Stimulated activated CD8-positive, alpha-beta memory T cell treated with anti-CD3 and anti-CD28 coated beads, Interleukin-7, amount 100 ng/mL, for 24 hours (primary cell): ENCODE results near the gene OR2A5.
"Not testable (repeated sequence)": the region's sequence is repeated elsewhere in the genome, so short reads cannot be mapped to it uniquely, and the experiment has no call there.

Experiments used
- DNase-seq: peaks from one replicate; pipeline ENCODE4 v3.0.0-alpha.2; 2020; ENCODE audit warnings: low read depth

The OR2A5 gene

GRCh38 chr7:144048648-144049047 lies at the start of gene OR2A5:
Gene OR2A5, plus strand, starts transcription at chr7:144048948. Its CDS starts 1,454 bp downstream, at chr7:144050402.
- DNase-seq = no peak

GRCh38 chr7:144000020-144000419 lies 48.7 kb upstream of the OR2A5 start, which contains the start of gene OR6B1:
Gene OR6B1, plus strand, starts transcription at chr7:144000320. Its CDS starts 3,677 bp downstream, at chr7:144003997.
- DNase-seq = no peak

GRCh38 chr7:144001543-144001942 lies 47.2 kb upstream of the OR2A5 start:
- no peak for DNase-seq

GRCh38 chr7:144004703-144005102 lies 44.0 kb upstream of the OR2A5 start:
- DNase-seq = no peak

- no peak for DNase-seq
Observed at GRCh38 chr7:144006029-144006691, 42.6 kb upstream of the OR2A5 start.

GRCh38 chr7:144006692-144007042 lies 42.1 kb upstream of the OR2A5 start:
- DNase-seq = no peak

GRCh38 chr7:144009361-144009760 lies 39.4 kb upstream of the OR2A5 start:
- DNase-seq = no peak

- DNase-seq = not testable (repeated sequence)
Observed at GRCh38 chr7:144010061-144010460, 38.7 kb upstream of the OR2A5 start.

- not testable (repeated sequence) for DNase-seq
Observed at GRCh38 chr7:144010821-144011220, 37.9 kb upstream of the OR2A5 start.

- DNase-seq = no peak
Observed at GRCh38 chr7:144011458-144012230, 37.1 kb upstream of the OR2A5 start.

- DNase-seq = no peak
Observed at GRCh38 chr7:144018065-144018464, 30.7 kb upstream of the OR2A5 start.

GRCh38 chr7:144019457-144019856 lies 29.3 kb upstream of the OR2A5 start:
- DNase-seq = no peak

- no peak for DNase-seq
Observed at GRCh38 chr7:144020340-144020739, 28.4 kb upstream of the OR2A5 start.

GRCh38 chr7:144022169-144022568 lies 26.6 kb upstream of the OR2A5 start:
- no peak for DNase-seq

GRCh38 chr7:144023171-144023827 lies 25.4 kb upstream of the OR2A5 start:
- DNase-seq = no peak

- DNase-seq = no peak
Observed at GRCh38 chr7:144024213-144024612, 24.5 kb upstream of the OR2A5 start.

- DNase-seq = no peak
Observed at GRCh38 chr7:144026203-144026883, 22.4 kb upstream of the OR2A5 start.

GRCh38 chr7:144027070-144027469 lies 21.7 kb upstream of the OR2A5 start:
- DNase-seq = no peak

GRCh38 chr7:144027974-144028373 lies 20.8 kb upstream of the OR2A5 start:
- DNase-seq = no peak

- no peak for DNase-seq
Observed at GRCh38 chr7:144028547-144028946, 20.2 kb upstream of the OR2A5 start.

- DNase-seq = no peak
Observed at GRCh38 chr7:144032516-144032915, 16.2 kb upstream of the OR2A5 start.

GRCh38 chr7:144032985-144033709 lies 15.6 kb upstream of the OR2A5 start:
- no peak for DNase-seq
